ENCODE measurements around the gene CYP20A1.
A peak's percentile ranks its signal among the peaks of the same experiment; 100 is the strongest.
"Not testable (repeated sequence)": the region's sequence is repeated elsewhere in the genome, so short reads cannot be mapped to it uniquely, and the experiment has no call there.

CYP20A1 gene

GRCh38 chr2:203238704-203239526, at the start of gene CYP20A1:
Gene CYP20A1, plus strand, starts transcription at chr2:203239018. Its CDS starts 45 bp downstream, at chr2:203239063.
- peak within 1 kb of the TSS; percentile 92 for H3K4me3 ChIP-seq (ENCODE audit: low read length)
- TF ChIP-seq ZNF274 (IDR thresholded peaks at IDR 0.05; ENCODE audit: low read depth, low read length): no peak

- H3K4me3 ChIP-seq (ENCODE audit: low read length): not testable (repeated sequence)
These were observed 48.3 kb upstream of the CYP20A1 start for GRCh38 chr2:203190547-203190946.

GRCh38 chr2:203191026-203191425, 47.8 kb upstream of the CYP20A1 start:
- not testable (repeated sequence) for H3K4me3 ChIP-seq (ENCODE audit: low read length)

GRCh38 chr2:203191961-203192360, 46.9 kb upstream of the CYP20A1 start:
- TF ChIP-seq ZNF274 (IDR thresholded peaks at IDR 0.05; ENCODE audit: low read depth, low read length): no peak
- H3K4me3 ChIP-seq (ENCODE audit: low read length): no peak overlapping the region

GRCh38 chr2:203195331-203196036, 43.3 kb upstream of the CYP20A1 start:
- H3K4me3 ChIP-seq (ENCODE audit: low read length): no peak overlapping the region
- TF ChIP-seq ZNF274 (IDR thresholded peaks at IDR 0.05; ENCODE audit: low read depth, low read length): no peak

- H3K4me3 ChIP-seq (ENCODE audit: low read length): no peak overlapping the region
- TF ChIP-seq ZNF274 (IDR thresholded peaks at IDR 0.05; ENCODE audit: low read depth, low read length): no peak
These were observed 38.0 kb upstream of the CYP20A1 start for GRCh38 chr2:203200866-203201265.

GRCh38 chr2:203201426-203201825, 37.4 kb upstream of the CYP20A1 start:
- no peak overlapping the region for H3K4me3 ChIP-seq (ENCODE audit: low read length)
- TF ChIP-seq ZNF274 (IDR thresholded peaks at IDR 0.05; ENCODE audit: low read depth, low read length): no peak

- TF ChIP-seq ZNF274 (IDR thresholded peaks at IDR 0.05; ENCODE audit: low read depth, low read length): no peak
- no peak overlapping the region for H3K4me3 ChIP-seq (ENCODE audit: low read length)
These were observed 29.3 kb upstream of the CYP20A1 start for GRCh38 chr2:203209538-203209937.

- no peak for TF ChIP-seq ZNF274 (IDR thresholded peaks at IDR 0.05; ENCODE audit: low read depth, low read length)
- H3K4me3 ChIP-seq (ENCODE audit: low read length): no peak overlapping the region
These were observed 13.3 kb upstream of the CYP20A1 start for GRCh38 chr2:203225423-203226039.

GRCh38 chr2:203229674-203230073, 9.1 kb upstream of the CYP20A1 start:
- H3K4me3 ChIP-seq (ENCODE audit: low read length): not testable (repeated sequence)

GRCh38 chr2:203237346-203238238, 1.2 kb upstream of the CYP20A1 start:
- no peak for TF ChIP-seq ZNF274 (IDR thresholded peaks at IDR 0.05; ENCODE audit: low read depth, low read length)
- H3K4me3 ChIP-seq (ENCODE audit: low read length): peak overlapping the region; percentile 92; the same call in 1 of the 2 replicates

- peak overlapping the region; percentile 92 for H3K4me3 ChIP-seq (ENCODE audit: low read length)
- no peak for TF ChIP-seq ZNF274 (IDR thresholded peaks at IDR 0.05; ENCODE audit: low read depth, low read length)
These were observed 520 bp upstream of the CYP20A1 start for GRCh38 chr2:203238292-203238703.

- no peak for TF ChIP-seq ZNF274 (IDR thresholded peaks at IDR 0.05; ENCODE audit: low read depth, low read length)
- peak overlapping the region; percentile 92 for H3K4me3 ChIP-seq (ENCODE audit: low read length)
These were observed 1.7 kb downstream of the CYP20A1 start for GRCh38 chr2:203240491-203240890.

GRCh38 chr2:203242518-203242917, 3.7 kb downstream of the CYP20A1 start:
- no peak for TF ChIP-seq ZNF274 (IDR thresholded peaks at IDR 0.05; ENCODE audit: low read depth, low read length)
- no peak overlapping the region for H3K4me3 ChIP-seq (ENCODE audit: low read length)

All from GM08714 (cell line).